HG02571 (cell line): Measurements from ENCODE around the gene NELL1.
A peak's percentile ranks its signal among the peaks of the same experiment; 100 is the strongest.

ENCODE experiments used
- ATAC-seq: cut with Tn5 transposase; IDR thresholded peaks from one replicate; pipeline ENCODE4 v1.9.1; 2021; ENCODE audit warnings: mild to moderate bottlenecking, moderate library complexity; ENCODE audit not compliant: unreplicated experiment

NELL1 gene

DNA sequence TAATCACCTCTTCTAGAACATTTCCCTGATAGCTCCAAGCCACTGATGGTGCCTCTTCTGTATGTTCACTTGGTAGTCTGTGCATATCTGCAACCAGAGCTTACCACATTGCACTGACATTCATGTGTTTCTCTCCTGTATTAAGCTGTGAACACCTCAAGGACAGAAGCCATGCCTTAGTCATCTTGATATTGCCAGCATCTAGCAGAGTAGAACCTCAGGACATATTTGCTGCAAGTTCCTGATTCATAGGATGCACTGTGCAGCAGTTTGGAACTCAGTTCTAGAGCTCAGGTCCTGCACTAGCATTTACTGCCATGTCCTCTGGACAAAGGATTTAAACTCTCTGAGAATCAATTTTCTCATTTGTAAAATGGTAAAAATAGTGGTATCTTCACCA lies 801.1 kb downstream of the NELL1 start:
- no peak for ATAC-seq

DNA sequence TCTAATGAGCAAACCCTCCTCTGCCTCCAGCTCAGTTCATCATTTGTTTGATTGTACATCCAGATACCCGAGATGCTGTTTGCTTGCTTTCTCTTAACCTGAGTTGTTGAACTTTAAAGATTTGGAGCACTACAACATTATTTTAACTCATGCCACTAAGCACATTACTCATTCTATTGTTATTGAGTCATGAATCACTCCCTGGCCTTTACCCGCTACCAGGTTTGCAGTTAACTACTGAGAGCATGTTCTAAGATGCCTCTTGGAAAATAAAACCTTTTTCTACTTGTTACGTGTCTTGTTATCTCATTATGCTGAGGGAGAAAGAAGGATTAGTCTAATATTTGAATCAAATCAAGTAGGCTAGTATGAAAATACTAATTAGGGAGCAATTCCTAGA lies 802.9 kb downstream of the NELL1 start:
- ATAC-seq: no peak

DNA sequence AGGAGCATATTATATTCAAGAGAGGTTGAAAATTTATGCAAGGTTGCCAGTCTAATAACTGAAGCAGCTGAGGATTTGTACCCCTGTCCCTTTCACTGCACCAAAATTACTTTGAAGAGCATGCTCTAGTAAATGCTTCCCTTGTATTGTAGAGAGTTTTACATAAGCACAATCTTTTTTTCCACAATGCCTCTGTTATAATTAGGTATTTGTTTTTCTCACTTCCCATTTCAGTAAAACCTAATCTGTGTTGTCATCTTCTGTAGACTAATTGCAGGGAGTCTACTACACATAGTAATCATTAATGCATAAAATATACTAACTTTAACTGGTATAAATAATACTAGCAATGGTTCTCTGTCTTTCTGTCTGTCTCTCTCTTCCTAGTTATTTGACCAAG lies 805.1 kb downstream of the NELL1 start:
- ATAC-seq: no peak

DNA sequence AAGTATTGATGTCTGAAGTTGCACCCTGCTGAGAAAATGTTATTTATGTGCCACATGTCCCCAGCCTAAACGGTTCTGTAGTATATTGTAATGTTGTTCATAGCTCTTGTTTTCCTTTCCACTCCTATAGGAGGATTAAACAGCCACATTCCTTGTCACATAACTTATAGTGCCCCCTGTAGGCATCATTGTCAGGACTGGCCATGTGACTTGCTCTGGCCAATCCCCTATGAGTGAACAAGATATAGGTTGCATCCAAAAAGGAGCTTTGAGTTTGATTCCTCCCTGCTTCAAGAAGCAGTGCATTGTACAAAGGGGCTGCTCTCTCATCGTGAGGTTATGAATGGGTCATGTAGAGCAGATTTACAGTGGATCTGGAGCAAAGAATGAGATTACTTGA lies 805.9 kb downstream of the NELL1 start:
- no peak for ATAC-seq

GRCh38 chr11:21476588-21476987 lies 807.2 kb downstream of the NELL1 start:
- no peak for ATAC-seq

DNA sequence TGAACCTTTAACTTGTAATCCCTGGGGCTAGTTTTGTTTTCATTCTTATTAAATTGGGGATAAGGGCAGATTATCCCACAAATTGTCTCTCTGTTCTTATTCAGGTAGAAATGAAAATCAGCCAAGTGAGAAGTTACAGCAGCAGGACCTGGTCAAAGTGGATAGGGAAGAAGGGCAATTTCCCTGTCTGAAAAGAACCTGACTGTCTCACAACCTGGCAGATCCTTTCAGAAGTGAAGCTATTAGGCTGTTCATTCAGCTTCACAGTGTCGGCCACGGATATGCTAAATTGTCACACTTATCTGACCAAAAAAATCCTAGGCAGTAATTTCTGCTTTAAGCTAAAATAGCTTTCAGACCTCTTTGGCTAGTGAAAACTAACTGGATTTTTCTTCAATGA lies 810.9 kb downstream of the NELL1 start:
- no peak for ATAC-seq

- ATAC-seq: no peak
Observed at GRCh38 chr11:21481255-21481654, 811.9 kb downstream of the NELL1 start.

DNA sequence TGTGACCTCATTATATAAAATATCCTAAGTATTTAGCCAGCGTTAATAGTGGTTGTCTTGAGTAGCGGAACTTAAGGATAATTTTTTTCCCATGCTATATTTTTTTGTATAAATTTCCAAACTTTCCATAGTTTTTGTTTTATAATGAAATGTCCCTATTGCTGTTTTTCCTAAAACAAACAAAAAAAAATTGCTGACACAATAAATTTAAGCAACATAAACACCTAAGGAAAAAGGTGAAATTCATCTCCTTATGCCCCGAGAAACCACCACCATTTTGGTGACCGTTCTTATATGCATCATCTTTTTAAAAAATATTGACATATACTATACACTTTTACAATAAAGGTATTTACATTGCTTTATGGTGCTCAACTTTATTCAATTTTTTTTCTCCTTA lies 814.7 kb downstream of the NELL1 start:
- no peak for ATAC-seq

DNA sequence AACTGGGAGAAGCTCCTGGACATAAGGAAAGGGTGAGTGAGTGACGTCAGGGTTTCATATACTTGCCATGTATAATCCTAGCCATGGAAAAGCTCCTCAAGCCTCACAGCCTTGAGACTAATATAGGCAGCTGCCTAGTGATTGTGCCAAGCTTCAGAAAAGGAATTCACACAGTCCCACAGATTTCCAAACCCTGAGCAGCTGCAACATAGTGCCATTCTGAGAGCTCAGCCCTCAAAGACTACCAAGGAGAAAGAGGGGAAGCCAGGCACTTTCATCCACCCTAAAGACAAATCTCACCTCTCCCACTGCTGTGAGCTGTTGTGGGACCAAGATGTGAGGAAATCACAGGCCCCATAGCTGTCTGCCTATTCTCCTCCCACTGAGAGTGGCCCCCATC lies 815.6 kb downstream of the NELL1 start:
- no peak for ATAC-seq

GRCh38 chr11:21485426-21485825 lies 816.0 kb downstream of the NELL1 start:
- no peak for ATAC-seq

DNA sequence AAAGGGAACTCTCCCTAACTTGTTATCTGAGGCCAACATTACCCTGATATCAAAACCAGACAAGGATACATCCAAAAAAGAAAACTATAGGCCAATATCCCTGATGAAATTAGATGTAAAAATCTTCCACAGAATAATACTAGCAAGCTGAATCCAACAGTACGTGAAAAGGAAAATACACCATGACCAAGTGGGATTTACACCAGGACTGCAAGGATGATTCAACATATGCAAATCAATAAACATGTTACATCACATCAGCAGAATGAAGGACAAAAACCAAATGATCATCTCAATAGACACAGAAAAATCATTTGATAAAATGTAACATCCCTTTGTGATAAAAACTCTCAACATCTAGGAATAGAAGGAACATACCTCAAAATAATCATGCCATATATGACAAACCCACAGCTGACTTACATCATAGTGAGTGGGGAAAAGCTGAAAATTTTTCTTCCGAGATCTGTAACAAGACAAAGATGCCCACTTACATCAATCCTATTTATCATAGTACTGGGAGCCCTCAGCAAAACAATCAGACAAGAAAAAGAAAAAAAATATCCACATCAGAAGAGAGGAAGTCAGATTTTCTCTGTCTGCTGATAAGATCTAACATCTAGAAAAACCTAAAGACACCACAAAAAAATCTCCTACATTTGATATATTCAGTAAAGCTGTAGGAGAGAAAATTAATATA lies 820.2 kb downstream of the NELL1 start:
- ATAC-seq: no peak

GRCh38 chr11:21492931-21493330 lies 823.5 kb downstream of the NELL1 start:
- no peak for ATAC-seq

GRCh38 chr11:21494946-21495345 lies 825.6 kb downstream of the NELL1 start:
- no peak for ATAC-seq

DNA sequence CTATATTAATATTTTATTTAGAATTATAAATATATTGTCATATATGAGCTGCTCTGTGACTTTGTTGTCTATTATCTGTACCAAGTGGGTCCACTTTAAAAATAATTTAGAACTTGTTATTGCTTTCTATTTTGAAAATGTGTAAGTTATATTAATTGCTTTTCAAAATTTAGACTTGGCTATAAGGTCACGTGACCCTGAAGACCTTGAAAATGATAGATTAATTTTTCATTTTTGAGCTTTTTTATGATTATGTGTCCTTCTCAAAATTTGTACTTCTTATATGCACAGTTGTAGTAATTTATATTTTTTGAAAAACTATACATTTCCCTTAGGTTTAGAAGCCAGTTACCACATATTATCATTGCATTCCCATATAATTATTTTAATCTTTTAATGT lies 826.5 kb downstream of the NELL1 start:
- ATAC-seq: no peak

GRCh38 chr11:21501245-21501644 lies 831.9 kb downstream of the NELL1 start:
- ATAC-seq: no peak

DNA sequence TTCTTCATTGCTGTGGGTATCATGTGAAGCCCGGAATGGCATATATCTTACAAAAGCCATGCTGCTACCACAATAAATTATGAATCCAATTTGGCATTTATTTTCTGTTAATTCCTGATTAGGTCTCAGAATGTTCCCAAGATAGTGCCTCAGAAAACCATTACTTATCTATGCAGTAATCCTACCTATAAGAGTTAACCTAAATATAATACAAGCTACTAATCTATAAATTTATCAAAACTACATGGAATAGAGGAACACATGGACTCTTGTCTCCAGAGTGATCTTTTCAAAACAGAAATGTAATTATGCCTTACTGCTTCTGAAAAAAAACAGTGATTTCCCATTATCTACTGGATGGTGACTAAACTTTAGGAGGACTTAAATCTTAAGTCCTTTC lies 835.7 kb downstream of the NELL1 start:
- ATAC-seq: no peak

GRCh38 chr11:21511835-21512440 lies 842.6 kb downstream of the NELL1 start:
- ATAC-seq: peak; percentile 74

DNA sequence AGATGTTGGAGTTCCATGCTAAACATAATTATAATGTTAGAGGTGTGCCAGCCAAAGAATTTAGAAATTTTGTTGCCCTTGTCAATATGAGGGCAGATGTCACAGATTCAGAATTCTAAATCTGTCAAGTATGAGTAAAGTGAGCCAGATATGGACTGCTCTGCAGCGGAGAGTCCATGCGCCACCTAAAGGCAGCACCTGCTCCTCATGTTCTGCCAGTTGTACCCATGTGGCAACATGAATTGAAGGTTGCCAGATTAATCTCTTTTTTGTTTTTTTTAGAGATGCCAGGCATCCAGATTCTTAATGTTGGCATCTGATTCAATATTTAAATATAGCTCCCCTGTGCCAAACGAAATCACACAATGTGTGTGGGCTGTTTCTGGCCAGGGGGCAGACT lies 844.9 kb downstream of the NELL1 start:
- no peak for ATAC-seq

GRCh38 chr11:21520244-21520643 lies 850.9 kb downstream of the NELL1 start:
- ATAC-seq: no peak

DNA sequence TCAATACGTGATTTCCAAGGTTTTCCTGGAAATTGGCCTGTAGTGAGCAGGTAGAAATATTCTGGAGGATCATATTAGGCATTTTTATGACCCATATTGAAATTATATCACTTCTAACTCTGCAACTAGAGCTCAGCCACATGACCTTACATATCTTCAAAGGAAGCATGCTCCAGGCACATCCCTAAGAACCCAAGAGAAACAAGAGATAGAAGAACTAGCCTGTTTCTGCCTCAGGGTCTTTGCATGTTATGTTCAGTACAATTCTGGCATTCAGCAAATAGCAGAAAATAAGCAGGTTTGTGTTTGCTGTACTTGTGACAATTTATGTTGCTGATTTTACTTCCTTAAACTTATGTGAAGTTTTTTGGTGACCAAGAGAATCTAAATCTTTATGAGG lies 859.8 kb downstream of the NELL1 start:
- no peak for ATAC-seq

DNA sequence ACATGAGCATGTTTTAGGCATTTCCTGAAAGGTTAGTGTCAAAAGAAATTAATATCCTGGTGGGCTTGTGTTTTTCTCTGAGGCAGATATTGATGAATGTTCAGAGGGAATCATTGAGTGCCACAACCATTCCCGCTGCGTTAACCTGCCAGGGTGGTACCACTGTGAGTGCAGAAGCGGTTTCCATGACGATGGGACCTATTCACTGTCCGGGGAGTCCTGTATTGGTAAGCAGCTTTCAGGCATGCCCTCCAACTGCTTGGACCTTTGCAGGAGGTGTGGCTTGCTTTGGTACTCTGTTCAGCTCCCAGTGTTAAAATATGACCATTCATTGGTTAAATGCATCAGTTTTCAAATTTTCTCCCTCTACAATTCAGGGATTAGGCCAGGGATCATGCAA lies 864.9 kb downstream of the NELL1 start:
- ATAC-seq: no peak

DNA sequence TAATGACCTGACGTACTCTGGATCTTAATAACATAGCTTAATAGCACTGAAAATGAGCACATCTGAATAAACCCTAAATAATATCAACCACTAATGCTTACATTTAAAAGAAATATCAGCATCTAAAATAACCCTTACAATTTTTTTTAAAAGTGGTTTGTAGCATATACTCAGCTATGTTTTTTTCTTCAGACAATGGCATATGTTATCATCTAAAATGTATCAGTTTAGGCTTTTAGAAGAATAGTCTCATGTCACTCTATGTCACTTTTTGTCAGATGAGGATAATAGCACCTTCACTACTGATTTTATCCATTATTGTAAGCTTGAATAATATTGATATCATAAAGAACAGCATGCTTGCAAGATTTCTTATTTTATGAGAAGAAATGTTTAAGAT lies 868.6 kb downstream of the NELL1 start:
- ATAC-seq: no peak

GRCh38 chr11:21541187-21541751 lies 871.9 kb downstream of the NELL1 start:
- no peak for ATAC-seq
